Muscle layer of colon (tissue), 2 donors: ENCODE data around the gene RENBP.

Experiments
- H3K27ac ChIP-seq: one replicate; pipeline ENCODE4 v1.7.0; 2013; ENCODE audit warnings: low read depth, mild to moderate bottlenecking, low read length, moderate library complexity
- H3K27me3 ChIP-seq, 2 donors: one replicate each; pipeline ENCODE4 v1.7.0; 2013; ENCODE audit warnings: low read length in 2 of 2, mild to moderate bottlenecking in 2 of 2; ENCODE audit not compliant: insufficient read depth in 2 of 2, control insufficient read depth in 1 of 2
- H3K36me3 ChIP-seq: one replicate; pipeline ENCODE4 v1.7.0; 2013; ENCODE audit warnings: mild to moderate bottlenecking, low read length; ENCODE audit not compliant: insufficient read depth
- H3K4me1 ChIP-seq: one replicate; pipeline ENCODE4 v1.7.0; 2013; ENCODE audit warnings: mild to moderate bottlenecking, low read length; ENCODE audit not compliant: insufficient read depth
- H3K4me3 ChIP-seq, 2 donors: one replicate each; pipeline ENCODE4 v1.7.0; 2013; ENCODE audit warnings: low read length in 2 of 2, low read depth in 1 of 2, mild to moderate bottlenecking in 1 of 2, moderate library complexity in 1 of 2
- H3K9ac ChIP-seq: one replicate; pipeline ENCODE4 v1.7.0; 2013; ENCODE audit warnings: low read length
- H3K9me3 ChIP-seq: one replicate; pipeline ENCODE4 v1.7.0; 2013; ENCODE audit warnings: mild to moderate bottlenecking, low read length
- donor health status: abdominal sarcoma.
- donor health status: Adenocarcinoma of cecum.

The RENBP gene

GRCh38 chrX:153944140-153944799 is at the start of gene RENBP:
Gene RENBP (minus strand): TSS chrX:153944643. CDS start chrX:153944610, 33 bp downstream.
- Histone ChIP-seq H3K27me3 (peaks cover 0 to 21% of the 10 kb centered on the region in 2 donors), H3K27ac (peak within 1 kb of the TSS; percentile 78), H3K4me3 (peak within 1 kb of the TSS; percentile 31 to 49), H3K9ac (no peak within 1 kb of the TSS), H3K9me3 (no peaks in the 10 kb centered on the region), H3K4me1 (peaks cover 17% of the 10 kb centered on the region), H3K36me3 (peaks cover 1% of the 10 kb centered on the region)

GRCh38 chrX:153993978-153994377 is 49.5 kb upstream of the RENBP start:
- Histone ChIP-seq H3K4me3 (no peak overlapping the region), H3K9ac (no peak overlapping the region), H3K9me3 (no peaks in the 10 kb centered on the region), H3K36me3 (no peaks in the 10 kb centered on the region), H3K27ac (no peak overlapping the region), H3K4me1 (no peaks in the 10 kb centered on the region), H3K27me3 (peaks cover 0 to 19% of the 10 kb centered on the region in 2 donors)

GRCh38 chrX:153993079-153993478 is 48.6 kb upstream of the RENBP start:
- Histone ChIP-seq H3K9me3 (no peaks in the 10 kb centered on the region), H3K27ac (no peak overlapping the region), H3K27me3 (peaks cover 0 to 19% of the 10 kb centered on the region in 2 donors), H3K4me3 (no peak overlapping the region), H3K4me1 (no peaks in the 10 kb centered on the region), H3K9ac (no peak overlapping the region), H3K36me3 (no peaks in the 10 kb centered on the region)

- H3K9me3 ChIP-seq = no peaks in the 10 kb centered on the region
- H3K27ac ChIP-seq = no peak overlapping the region
- H3K4me3 ChIP-seq = no peak overlapping the region
- H3K36me3 ChIP-seq = no peaks in the 10 kb centered on the region
- H3K9ac ChIP-seq = no peak overlapping the region
- H3K27me3 ChIP-seq = peaks cover 0 to 19% of the 10 kb centered on the region in 2 donors
- H3K4me1 ChIP-seq = no peaks in the 10 kb centered on the region
Observed at GRCh38 chrX:153992180-153992579, 47.7 kb upstream of the RENBP start.

GRCh38 chrX:153991013-153991580 is 46.7 kb upstream of the RENBP start:
- no peak overlapping the region for H3K9ac ChIP-seq
- no peak overlapping the region for H3K27ac ChIP-seq
- H3K27me3 ChIP-seq = peaks cover 0 to 12% of the 10 kb centered on the region in 2 donors
- H3K4me3 ChIP-seq = no peak overlapping the region
- no peaks in the 10 kb centered on the region for H3K9me3 ChIP-seq
- H3K36me3 ChIP-seq = no peaks in the 10 kb centered on the region
- no peaks in the 10 kb centered on the region for H3K4me1 ChIP-seq

- H3K4me3 ChIP-seq = no peak overlapping the region
- H3K27me3 ChIP-seq = peaks cover 0 to 11% of the 10 kb centered on the region in 2 donors
- H3K36me3 ChIP-seq = no peaks in the 10 kb centered on the region
- H3K4me1 ChIP-seq = no peaks in the 10 kb centered on the region
- no peak overlapping the region for H3K27ac ChIP-seq
- no peak overlapping the region for H3K9ac ChIP-seq
- no peaks in the 10 kb centered on the region for H3K9me3 ChIP-seq
Observed at GRCh38 chrX:153989973-153990655, 45.7 kb upstream of the RENBP start.

- Histone ChIP-seq H3K27me3 (peaks cover 0 to 17% of the 10 kb centered on the region in 2 donors), H3K36me3 (no peaks in the 10 kb centered on the region), H3K27ac (no peak overlapping the region), H3K9ac (no peak overlapping the region), H3K4me3 (no peak overlapping the region), H3K4me1 (no peaks in the 10 kb centered on the region), H3K9me3 (no peaks in the 10 kb centered on the region)
Observed at GRCh38 chrX:153988493-153988892, 44.0 kb upstream of the RENBP start.

GRCh38 chrX:153984351-153985178 is 40.1 kb upstream of the RENBP start:
- Histone ChIP-seq H3K9ac (no peak overlapping the region), H3K27me3 (peaks cover 0 to 6% of the 10 kb centered on the region in 2 donors), H3K4me3 (no peak overlapping the region), H3K27ac (peak overlapping the region; percentile 32), H3K4me1 (no peaks in the 10 kb centered on the region), H3K9me3 (no peaks in the 10 kb centered on the region), H3K36me3 (no peaks in the 10 kb centered on the region)

GRCh38 chrX:153983321-153983801 is 38.9 kb upstream of the RENBP start:
- no peaks in the 10 kb centered on the region for H3K4me1 ChIP-seq
- H3K4me3 ChIP-seq = no peak overlapping the region
- H3K9ac ChIP-seq = no peak overlapping the region
- H3K9me3 ChIP-seq = no peaks in the 10 kb centered on the region
- no peaks in the 10 kb centered on the region for H3K36me3 ChIP-seq
- H3K27me3 ChIP-seq = peaks cover 0 to 6% of the 10 kb centered on the region in 2 donors
- H3K27ac ChIP-seq = no peak overlapping the region

- Histone ChIP-seq H3K27me3 (peaks cover 0 to 6% of the 10 kb centered on the region in 2 donors), H3K9ac (no peak overlapping the region), H3K4me3 (no peak overlapping the region), H3K36me3 (no peaks in the 10 kb centered on the region), H3K4me1 (no peaks in the 10 kb centered on the region), H3K27ac (no peak overlapping the region), H3K9me3 (no peaks in the 10 kb centered on the region)
Observed at GRCh38 chrX:153981771-153982533, 37.5 kb upstream of the RENBP start.
